Thyroid gland (tissue), 4 donors: ENCODE data around the gene AFAP1.

Experiments used
- CTCF ChIP-seq, 6 experiments: fragments of 200-600 bp in 3 of 6; fragments of 450-650 bp in 3 of 6; sonication (generic) in 3 of 6; IDR thresholded peaks; one replicate each; pipeline ENCODE4 v1.5.1; 2016 to 2019; ENCODE audit warnings: antibody characterized with exemption in 6 of 6, mild to moderate bottlenecking in 2 of 6, inconsistent platforms in 1 of 6, moderate library complexity in 1 of 6
- POLR2A ChIP-seq, 2 donors: fragments of 450-650 bp; IDR thresholded peaks; one replicate each; pipeline ENCODE4 v1.6.1; 2017; ENCODE audit warnings: antibody characterized with exemption in 2 of 2, mild to moderate bottlenecking in 2 of 2, moderate library complexity in 1 of 2

- TF ChIP-seq CTCF (IDR thresholded peaks at IDR 0.05) (no peak), POLR2A (IDR thresholded peaks at IDR 0.05) (no peak)
Measured at GRCh38 chr4:7717946-7718490, 221.6 kb downstream of the AFAP1 start.
